ENCODE data around the gene SAMD13.

DNA sequence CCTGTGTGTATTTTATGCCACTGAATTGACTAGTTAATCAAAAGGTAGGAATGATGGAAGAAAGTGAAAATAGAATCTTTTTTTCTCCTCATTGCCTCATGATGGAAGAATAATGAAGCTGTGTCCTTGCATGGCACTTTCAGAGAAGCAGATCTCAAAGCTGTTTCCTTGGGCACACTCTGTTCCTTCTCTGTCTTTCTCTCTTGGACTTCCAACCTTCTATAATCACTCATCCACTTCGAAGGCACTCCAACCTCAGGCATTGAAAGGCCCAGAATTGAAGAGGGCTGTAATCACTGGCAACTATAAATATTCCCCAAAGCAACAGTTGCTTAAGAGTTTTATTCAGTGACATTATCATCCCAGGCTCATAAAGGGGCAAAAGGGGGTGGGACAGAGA lies 65.7 kb downstream of the SAMD13 start:
- TF ChIP-seq CTCF (IDR thresholded peaks at IDR 0.05; ENCODE audit: extremely low read depth in 1 of 2, insufficient read depth in 1 of 2, low read depth in 1 of 2, low read length in 2 of 2), result no peak
- no peak for TF ChIP-seq POLR2AphosphoS5 (IDR thresholded peaks at IDR 0.05; ENCODE audit: insufficient read depth, low read depth, low read length)

Measured in endothelial cell of umbilical vein (primary cell).